ENCODE data around the gene GGCX. TPM values are rescaled to one million over a fixed set of nuclear protein-coding genes. Genes with fewer than 3 reads are reported as not detected.

Gene GGCX
- total RNA-seq, 2 experiments from 2014 or later, result 22.9 to 27.6 TPM

- intact Hi-C loops (cut with DNase I, micrococcal nuclease), result loop anchor here in 1 of 2 experiments (10.0 kb wide), 1 partner anchor 506 kb away; the partner anchor contains the start of genes POLR1A and PTCD3
- Histone ChIP-seq H3K36me3 (ENCODE audit: insufficient read depth, low read length) (peaks cover 28% of the 10 kb centered on the region), H3K27me3 (ENCODE audit: control insufficient read depth in 1 of 2, insufficient read depth in 2 of 2, low read length in 2 of 2) (no peaks in the 10 kb centered on the region), H3K4me3 (ENCODE audit: low read length) (no peak overlapping the region), H3K27ac (ENCODE audit: low read depth in 1 of 2, low read length in 2 of 2) (no peak overlapping the region), H3K4me1 (ENCODE audit: insufficient read depth, low read length) (peaks cover 55% of the 10 kb centered on the region), H3K9me3 (ENCODE audit: control insufficient read depth in 1 of 2, insufficient read depth in 1 of 2, low read length in 2 of 2) (no peaks in the 10 kb centered on the region)
- Mint-ChIP-seq H3K4me1 (ENCODE audit: low read depth) (peaks cover 45% of the 10 kb centered on the region), H3K27me3 (no peaks in the 10 kb centered on the region), H3K4me3 (peak overlapping the region; percentile 34), H3K27ac (no peak overlapping the region), H3K36me3 (ENCODE audit: low read depth) (peaks cover 33% of the 10 kb centered on the region), H3K9me3 (no peaks in the 10 kb centered on the region)
- DNase-seq, result no peak
- ChIA-PET CTCF (no interaction called here), POLR2A (interaction anchor here (1.4 kb wide), 1 partner anchor 37 kb away, joined by 4 read pairs; the partner anchor contains the start of gene GGCX)
- ATAC-seq (ENCODE audit: poor library complexity), result no peak
- TF ChIP-seq, protein P1, sequence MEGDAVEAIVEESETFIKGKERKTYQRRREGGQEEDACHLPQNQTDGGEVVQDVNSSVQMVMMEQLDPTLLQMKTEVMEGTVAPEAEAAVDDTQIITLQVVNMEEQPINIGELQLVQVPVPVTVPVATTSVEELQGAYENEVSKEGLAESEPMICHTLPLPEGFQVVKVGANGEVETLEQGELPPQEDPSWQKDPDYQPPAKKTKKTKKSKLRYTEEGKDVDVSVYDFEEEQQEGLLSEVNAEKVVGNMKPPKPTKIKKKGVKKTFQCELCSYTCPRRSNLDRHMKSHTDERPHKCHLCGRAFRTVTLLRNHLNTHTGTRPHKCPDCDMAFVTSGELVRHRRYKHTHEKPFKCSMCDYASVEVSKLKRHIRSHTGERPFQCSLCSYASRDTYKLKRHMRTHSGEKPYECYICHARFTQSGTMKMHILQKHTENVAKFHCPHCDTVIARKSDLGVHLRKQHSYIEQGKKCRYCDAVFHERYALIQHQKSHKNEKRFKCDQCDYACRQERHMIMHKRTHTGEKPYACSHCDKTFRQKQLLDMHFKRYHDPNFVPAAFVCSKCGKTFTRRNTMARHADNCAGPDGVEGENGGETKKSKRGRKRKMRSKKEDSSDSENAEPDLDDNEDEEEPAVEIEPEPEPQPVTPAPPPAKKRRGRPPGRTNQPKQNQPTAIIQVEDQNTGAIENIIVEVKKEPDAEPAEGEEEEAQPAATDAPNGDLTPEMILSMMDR (IDR thresholded peaks at IDR 0.05), result no peak
Observed at GRCh38 chr2:85598594-85599340, 37.5 kb upstream of the GGCX start.

DNA sequence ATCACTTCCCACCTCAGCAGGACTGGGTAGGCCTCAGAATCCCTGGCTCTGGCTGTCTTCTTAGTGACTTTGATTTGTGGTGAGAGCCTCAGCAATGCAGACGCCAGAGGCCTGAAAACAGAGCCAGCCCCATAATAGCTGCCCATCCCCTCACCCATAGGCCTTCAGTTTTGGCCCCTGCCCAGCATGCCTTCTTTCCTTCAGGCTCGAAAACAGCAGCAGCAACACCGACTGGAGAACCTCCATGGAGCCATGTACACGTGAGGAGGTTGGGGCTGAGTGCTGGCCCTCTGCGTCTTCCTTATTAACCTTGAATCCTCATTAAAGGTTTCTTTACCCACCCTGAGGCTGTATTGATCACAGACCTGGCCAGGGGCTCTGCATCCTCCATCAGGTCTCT, 35.9 kb upstream of the GGCX start:
- peaks cover 28% of the 10 kb centered on the region for H3K36me3 ChIP-seq (ENCODE audit: insufficient read depth, low read length)
- H3K4me1 ChIP-seq (ENCODE audit: insufficient read depth, low read length), result peaks cover 45% of the 10 kb centered on the region
- H3K27me3 ChIP-seq (ENCODE audit: control insufficient read depth in 1 of 2, insufficient read depth in 2 of 2, low read length in 2 of 2), result no peaks in the 10 kb centered on the region
- DNase-seq (no peak), ATAC-seq (ENCODE audit: poor library complexity) (no peak)
- TF ChIP-seq, protein P1 (IDR thresholded peaks at IDR 0.05), result no peak
- peaks cover 25% of the 10 kb centered on the region for H3K36me3 Mint-ChIP-seq (ENCODE audit: low read depth)
- H3K9me3 Mint-ChIP-seq, result no peaks in the 10 kb centered on the region
- H3K4me3 ChIP-seq (ENCODE audit: low read length), result no peak overlapping the region
- CTCF ChIA-PET, result no interaction called here
- H3K4me1 Mint-ChIP-seq (ENCODE audit: low read depth), result peaks cover 35% of the 10 kb centered on the region
- peak overlapping the region; percentile 94 for H3K4me3 Mint-ChIP-seq
- H3K27me3 Mint-ChIP-seq, result no peaks in the 10 kb centered on the region
- H3K27ac ChIP-seq (ENCODE audit: low read depth in 1 of 2, low read length in 2 of 2), result no peak overlapping the region
- intact Hi-C loops (cut with DNase I, micrococcal nuclease), result loop anchor here in 1 of 2 experiments (10.0 kb wide), 1 partner anchor 508 kb away; the partner anchor contains the start of genes POLR1A and PTCD3
- POLR2A ChIA-PET, result interaction anchor here (0.9 to 2.4 kb wide), 2 partner anchors 14 to 58 kb away, joined by 3 to 25 read pairs; partner anchors contain the start of genes C2orf68 and MAT2A
- no peaks in the 10 kb centered on the region for H3K9me3 ChIP-seq (ENCODE audit: control insufficient read depth in 1 of 2, insufficient read depth in 1 of 2, low read length in 2 of 2)
- H3K27ac Mint-ChIP-seq, result peak overlapping the region; percentile 47

DNA sequence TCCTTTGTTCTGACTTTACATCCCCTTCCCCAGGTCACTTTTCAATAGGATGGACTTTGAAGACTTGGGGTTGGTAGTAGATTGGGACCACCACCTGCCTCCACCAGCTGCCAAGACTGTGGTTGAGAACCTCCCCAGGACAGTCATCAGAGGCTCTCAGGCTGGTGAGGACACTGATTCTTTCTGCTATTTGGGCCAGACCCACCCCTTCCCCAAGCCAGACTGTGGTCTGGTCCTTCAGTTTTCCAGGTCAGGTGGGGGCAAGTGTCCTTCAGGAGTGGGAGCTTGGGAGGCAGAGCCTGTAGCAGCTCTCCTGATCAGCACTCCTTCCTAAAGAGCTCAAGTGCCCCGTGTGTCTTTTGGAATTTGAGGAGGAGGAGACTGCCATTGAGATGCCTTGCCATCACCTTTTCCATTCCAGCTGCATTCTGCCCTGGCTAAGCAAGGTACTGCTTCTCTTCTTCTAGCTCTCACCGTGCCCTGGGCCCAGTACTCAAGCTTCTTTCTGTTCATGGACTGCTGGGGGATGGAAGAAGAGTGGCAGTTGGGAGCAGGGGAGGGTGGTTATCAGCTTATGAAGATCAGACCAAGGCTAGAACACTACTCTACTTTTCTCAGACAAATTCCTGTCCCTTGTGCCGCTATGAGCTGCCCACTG, 35.3 kb upstream of the GGCX start:
- intact Hi-C loops (cut with DNase I, micrococcal nuclease), result loop anchor here in 1 of 2 experiments (10.0 kb wide), 1 partner anchor 508 kb away; the partner anchor contains the start of genes POLR1A and PTCD3
- Mint-ChIP-seq H3K27ac (peak overlapping the region; percentile 98), H3K9me3 (no peaks in the 10 kb centered on the region), H3K4me1 (ENCODE audit: low read depth) (peaks cover 35% of the 10 kb centered on the region), H3K27me3 (no peaks in the 10 kb centered on the region), H3K36me3 (ENCODE audit: low read depth) (peaks cover 25% of the 10 kb centered on the region), H3K4me3 (peak overlapping the region; percentile 94)
- TF ChIP-seq, protein P1 (IDR thresholded peaks at IDR 0.05), result no peak
- Histone ChIP-seq H3K36me3 (ENCODE audit: insufficient read depth, low read length) (peaks cover 28% of the 10 kb centered on the region), H3K4me3 (ENCODE audit: low read length) (peak overlapping the region; percentile 94), H3K27me3 (ENCODE audit: control insufficient read depth in 1 of 2, insufficient read depth in 2 of 2, low read length in 2 of 2) (no peaks in the 10 kb centered on the region), H3K4me1 (ENCODE audit: insufficient read depth, low read length) (peaks cover 38% of the 10 kb centered on the region), H3K27ac (ENCODE audit: low read depth in 1 of 2, low read length in 2 of 2) (peak overlapping the region in 1 of 2 donors; percentile 48), H3K9me3 (ENCODE audit: control insufficient read depth in 1 of 2, insufficient read depth in 1 of 2, low read length in 2 of 2) (no peaks in the 10 kb centered on the region)
- POLR2A ChIA-PET, result interaction anchor here (0.5 to 4.2 kb wide), 14 partner anchors 9 to 269 kb away, joined by 3 to 60 read pairs (median 12); partner anchors contain the start of genes C2orf68, GGCX, MAT2A and TGOLN2
- ATAC-seq (ENCODE audit: poor library complexity), result no peak
- no peak for DNase-seq
- CTCF ChIA-PET, result interaction anchor here (1.2 kb wide), 1 partner anchor 58 kb away, joined by 3 read pairs; the partner anchor contains the start of gene MAT2A

Measured in CD4-positive, alpha-beta T cell (primary cell).